Panc1 (cell line): ENCODE data around the gene ATE1. TPM values are rescaled to one million over a fixed set of nuclear protein-coding genes. Genes with fewer than 3 reads are reported as not detected.

Source experiments
- ATAC-seq: fragments of 200-7000 bp; cut with Tn5 transposase; 2 replicates; pipeline ENCODE4 v1.9.1; 2020; ENCODE audit warnings: mild to moderate bottlenecking, moderate library complexity
- BruUV-seq: library from RNA; stranded (reverse); fragments of 400-500 nt; replicated peaks from 2 replicates; lab custom pipeline; 2021; lab: Mats Ljungman, UMichigan
- CTCF ChIA-PET: fragments of 300-600 bp; sonication (Branson Sonifier 250); formaldehyde crosslinking; loops from one replicate; lab custom pipeline; 2022; ENCODE audit warnings: antibody characterized with exemption; lab: Charles Lee
- POLR2A ChIA-PET: fragments of 300-600 bp; sonication (Branson Sonifier 250); formaldehyde crosslinking; loops from one replicate; lab custom pipeline; 2022; ENCODE audit warnings: antibody characterized with exemption; lab: Charles Lee
- DNase-seq: peaks from one replicate; pipeline ENCODE4 v3.0.0-alpha.2; 2010; ENCODE audit warnings: low read depth, low spot score
- H3K27ac ChIP-seq: 2 replicates; pipeline ENCODE4 v1.5.1; 2011; ENCODE audit warnings: mild to moderate bottlenecking, low read length, inconsistent platforms
- H3K27me3 ChIP-seq: fragments of 200-500 bp; sonication (Bioruptor generic); 2 replicates; pipeline ENCODE4 v1.6.0; 2014; ENCODE audit warnings: low read length, inconsistent platforms; ENCODE audit not compliant: control insufficient read depth, insufficient read depth
- H3K36me3 ChIP-seq: fragments of 200-500 bp; sonication (Bioruptor generic); 2 replicates; pipeline ENCODE4 v1.5.1; 2014; ENCODE audit warnings: inconsistent platforms, mild to moderate bottlenecking, low read length, moderate library complexity; ENCODE audit not compliant: control insufficient read depth, insufficient read depth
- H3K4me1 ChIP-seq: 2 replicates; pipeline ENCODE4 v1.5.1; 2011; ENCODE audit warnings: inconsistent platforms, mild to moderate bottlenecking, low read length, moderate library complexity; ENCODE audit not compliant: control insufficient read depth, insufficient read depth
- H3K4me3 ChIP-seq, 2 experiments: 2 replicates each; pipeline ENCODE4 v1.5.1; 2011 to 2012; ENCODE audit warnings: low read depth in 2 of 2, low read length in 2 of 2, mild to moderate bottlenecking in 2 of 2, inconsistent platforms in 1 of 2, moderate library complexity in 1 of 2
- H3K9me3 ChIP-seq: fragments of 200-500 bp; sonication (Bioruptor generic); 2 replicates; pipeline ENCODE4 v1.5.1; 2014; ENCODE audit warnings: low read depth, mild to moderate bottlenecking, inconsistent platforms, low read length, moderate library complexity; ENCODE audit not compliant: control insufficient read depth, insufficient read depth
- POLR2AphosphoS5 ChIP-seq: IDR thresholded peaks from 2 replicates; pipeline ENCODE4 v1.6.1; 2012; ENCODE audit warnings: mild to moderate bottlenecking, low read depth, low read length, moderate library complexity
- SIN3A ChIP-seq: IDR thresholded peaks from 2 replicates; pipeline ENCODE4 v1.6.1; 2012; ENCODE audit warnings: low read depth, mild to moderate bottlenecking, low read length, moderate library complexity, borderline replicate concordance; ENCODE audit not compliant: insufficient read depth
- TCF7L2 ChIP-seq: IDR thresholded peaks from 2 replicates; pipeline ENCODE4 v1.6.1; 2011; ENCODE audit warnings: mild to moderate bottlenecking, low read depth, low read length, inconsistent platforms
- in situ Hi-C: cut with HindIII; loops from 2 replicates; pipeline ENCODE4 v1.10.0; 2016; ENCODE audit warnings: low sequenced_read_pairs, low pct_unique_long_range_greater_than_20kb
- intact Hi-C: fragments of 100-400 bp; cut with micrococcal nuclease; formaldehyde crosslinking; loops from one replicate; pipeline ENCODE4 v1.10.0; 2022; ENCODE audit not compliant: unreplicated experiment
- total RNA-seq: library from RNA; stranded (reverse); gene quantifications from one replicate; pipeline ENCODE4 v1.2.1, GENCODE V29; 2021; ENCODE audit not compliant: unreplicated experiment
- TF ChIP-seq, protein P1 (sequence below), 2 experiments: IDR thresholded peaks; 2 replicates each; pipeline ENCODE4 v1.6.1; 2011 to 2012; ENCODE audit warnings: low read depth in 2 of 2, control low read depth in 1 of 2, low read length in 1 of 2, mild to moderate bottlenecking in 1 of 2, moderate library complexity in 1 of 2; ENCODE audit not compliant: insufficient read depth in 1 of 2
- TF ChIP-seq, protein P2 (sequence below): fragments of 450-650 bp; IDR thresholded peaks from 2 replicates; pipeline ENCODE4 v1.5.1; 2017; ENCODE audit warnings: mild to moderate bottlenecking

ATE1 gene
- total RNA-seq, 1 experiment from 2014 or later = 45.5 TPM

DNA sequence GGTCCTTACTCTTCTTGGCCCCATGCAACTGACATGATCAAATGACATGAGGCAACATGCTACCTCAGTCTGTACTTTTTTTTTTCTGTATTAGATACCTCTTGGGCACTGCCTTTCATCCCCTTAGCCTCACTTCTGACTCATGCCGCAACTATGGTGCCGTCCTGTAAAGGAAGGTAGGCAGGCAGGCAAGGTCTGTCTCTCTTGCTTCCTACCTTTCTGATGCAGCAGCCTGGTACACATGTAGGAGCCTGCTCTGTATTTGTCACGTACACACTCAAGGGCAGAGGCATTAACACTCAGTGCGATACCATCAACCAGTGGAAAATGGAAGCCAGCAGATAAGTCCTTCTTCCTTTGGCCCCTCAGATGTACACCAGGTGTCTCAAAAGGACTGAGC is 146.7 kb downstream of the ATE1 start:
- ChIA-PET POLR2A (no interaction called here), CTCF (no interaction called here)
- TF ChIP-seq, protein P1, sequence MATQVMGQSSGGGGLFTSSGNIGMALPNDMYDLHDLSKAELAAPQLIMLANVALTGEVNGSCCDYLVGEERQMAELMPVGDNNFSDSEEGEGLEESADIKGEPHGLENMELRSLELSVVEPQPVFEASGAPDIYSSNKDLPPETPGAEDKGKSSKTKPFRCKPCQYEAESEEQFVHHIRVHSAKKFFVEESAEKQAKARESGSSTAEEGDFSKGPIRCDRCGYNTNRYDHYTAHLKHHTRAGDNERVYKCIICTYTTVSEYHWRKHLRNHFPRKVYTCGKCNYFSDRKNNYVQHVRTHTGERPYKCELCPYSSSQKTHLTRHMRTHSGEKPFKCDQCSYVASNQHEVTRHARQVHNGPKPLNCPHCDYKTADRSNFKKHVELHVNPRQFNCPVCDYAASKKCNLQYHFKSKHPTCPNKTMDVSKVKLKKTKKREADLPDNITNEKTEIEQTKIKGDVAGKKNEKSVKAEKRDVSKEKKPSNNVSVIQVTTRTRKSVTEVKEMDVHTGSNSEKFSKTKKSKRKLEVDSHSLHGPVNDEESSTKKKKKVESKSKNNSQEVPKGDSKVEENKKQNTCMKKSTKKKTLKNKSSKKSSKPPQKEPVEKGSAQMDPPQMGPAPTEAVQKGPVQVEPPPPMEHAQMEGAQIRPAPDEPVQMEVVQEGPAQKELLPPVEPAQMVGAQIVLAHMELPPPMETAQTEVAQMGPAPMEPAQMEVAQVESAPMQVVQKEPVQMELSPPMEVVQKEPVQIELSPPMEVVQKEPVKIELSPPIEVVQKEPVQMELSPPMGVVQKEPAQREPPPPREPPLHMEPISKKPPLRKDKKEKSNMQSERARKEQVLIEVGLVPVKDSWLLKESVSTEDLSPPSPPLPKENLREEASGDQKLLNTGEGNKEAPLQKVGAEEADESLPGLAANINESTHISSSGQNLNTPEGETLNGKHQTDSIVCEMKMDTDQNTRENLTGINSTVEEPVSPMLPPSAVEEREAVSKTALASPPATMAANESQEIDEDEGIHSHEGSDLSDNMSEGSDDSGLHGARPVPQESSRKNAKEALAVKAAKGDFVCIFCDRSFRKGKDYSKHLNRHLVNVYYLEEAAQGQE (IDR thresholded peaks at IDR 0.05; ENCODE audit: insufficient read depth in 1 of 2, low read depth in 2 of 2, low read length in 1 of 2) = no peak
- no peak for TF ChIP-seq POLR2AphosphoS5
- no peak for TF ChIP-seq TCF7L2
- TF ChIP-seq, protein P2, sequence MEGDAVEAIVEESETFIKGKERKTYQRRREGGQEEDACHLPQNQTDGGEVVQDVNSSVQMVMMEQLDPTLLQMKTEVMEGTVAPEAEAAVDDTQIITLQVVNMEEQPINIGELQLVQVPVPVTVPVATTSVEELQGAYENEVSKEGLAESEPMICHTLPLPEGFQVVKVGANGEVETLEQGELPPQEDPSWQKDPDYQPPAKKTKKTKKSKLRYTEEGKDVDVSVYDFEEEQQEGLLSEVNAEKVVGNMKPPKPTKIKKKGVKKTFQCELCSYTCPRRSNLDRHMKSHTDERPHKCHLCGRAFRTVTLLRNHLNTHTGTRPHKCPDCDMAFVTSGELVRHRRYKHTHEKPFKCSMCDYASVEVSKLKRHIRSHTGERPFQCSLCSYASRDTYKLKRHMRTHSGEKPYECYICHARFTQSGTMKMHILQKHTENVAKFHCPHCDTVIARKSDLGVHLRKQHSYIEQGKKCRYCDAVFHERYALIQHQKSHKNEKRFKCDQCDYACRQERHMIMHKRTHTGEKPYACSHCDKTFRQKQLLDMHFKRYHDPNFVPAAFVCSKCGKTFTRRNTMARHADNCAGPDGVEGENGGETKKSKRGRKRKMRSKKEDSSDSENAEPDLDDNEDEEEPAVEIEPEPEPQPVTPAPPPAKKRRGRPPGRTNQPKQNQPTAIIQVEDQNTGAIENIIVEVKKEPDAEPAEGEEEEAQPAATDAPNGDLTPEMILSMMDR = no peak
- TF ChIP-seq SIN3A = no peak
- H3K4me1 ChIP-seq = no peaks in the 10 kb centered on the region
- no peaks in the 10 kb centered on the region for H3K36me3 ChIP-seq
- H3K4me3 ChIP-seq = no peak overlapping the region
- intact Hi-C loops = no loop called here
- DNase-seq = no peak
- in situ Hi-C loops = no loop called here
- no peaks in the 10 kb centered on the region for H3K9me3 ChIP-seq
- no peak for ATAC-seq
- BruUV-seq = no TSS peak
- no peak overlapping the region for H3K27ac ChIP-seq
- H3K27me3 ChIP-seq = no peaks in the 10 kb centered on the region

DNA sequence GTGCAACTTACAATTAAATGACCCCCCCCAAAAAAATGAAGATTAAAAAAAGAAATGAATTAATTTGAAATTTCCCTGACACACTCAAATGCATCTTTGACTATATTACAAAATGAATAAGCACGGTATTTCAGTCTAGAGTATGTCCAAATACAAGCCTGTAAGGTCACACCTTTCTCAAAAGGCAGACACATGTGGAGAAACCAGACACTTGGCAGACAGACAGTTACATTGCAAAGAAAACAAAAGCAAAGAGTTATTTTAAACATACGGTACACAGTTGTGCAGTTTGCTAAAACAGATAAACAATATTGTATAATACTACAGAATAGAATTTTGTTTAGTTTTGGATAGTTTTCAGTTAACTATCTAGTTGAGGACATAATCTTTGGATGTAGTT is 153.0 kb downstream of the ATE1 start:
- Histone ChIP-seq H3K4me1 (no peaks in the 10 kb centered on the region), H3K9me3 (no peaks in the 10 kb centered on the region), H3K27ac (no peak overlapping the region), H3K27me3 (no peaks in the 10 kb centered on the region), H3K4me3 (no peak overlapping the region), H3K36me3 (no peaks in the 10 kb centered on the region)
- TF ChIP-seq, protein P2 = no peak
- TF ChIP-seq POLR2AphosphoS5 (no peak), SIN3A (no peak), TCF7L2 (no peak)
- TF ChIP-seq, protein P1 (IDR thresholded peaks at IDR 0.05; ENCODE audit: insufficient read depth in 1 of 2, low read depth in 2 of 2, low read length in 1 of 2) = no peak
- CTCF ChIA-PET = no interaction called here
- in situ Hi-C loops = no loop called here
- no peak for ATAC-seq
- intact Hi-C loops = no loop called here
- BruUV-seq = no TSS peak
- no peak for DNase-seq
- POLR2A ChIA-PET = no interaction called here
